GM19395 (cell line): Measurements from ENCODE around the gene TNNT2.

ENCODE experiments used
- ATAC-seq: cut with Tn5 transposase; IDR thresholded peaks from one replicate; pipeline ENCODE4 v1.9.1; 2021; ENCODE audit warnings: mild to moderate bottlenecking, moderate library complexity; ENCODE audit not compliant: unreplicated experiment

The TNNT2 gene

GRCh38 chr1:201335901-201336300 lies 41.6 kb downstream of the TNNT2 start:
- ATAC-seq: no peak

- no peak for ATAC-seq
These were observed 42.2 kb downstream of the TNNT2 start for GRCh38 chr1:201335174-201335870.

- ATAC-seq: no peak
These were observed 42.9 kb downstream of the TNNT2 start for GRCh38 chr1:201334325-201335173.

- no peak for ATAC-seq
These were observed 44.7 kb downstream of the TNNT2 start for GRCh38 chr1:201332616-201333335.

GRCh38 chr1:201332021-201332420 lies 45.5 kb downstream of the TNNT2 start:
- no peak for ATAC-seq

- no peak for ATAC-seq
These were observed 46.3 kb downstream of the TNNT2 start for GRCh38 chr1:201331166-201331565.

- no peak for ATAC-seq
These were observed 46.9 kb downstream of the TNNT2 start for GRCh38 chr1:201330541-201330940.

- ATAC-seq: no peak
These were observed 47.7 kb downstream of the TNNT2 start for GRCh38 chr1:201329801-201330200.

GRCh38 chr1:201329286-201329685 lies 48.2 kb downstream of the TNNT2 start:
- ATAC-seq: no peak

- ATAC-seq: no peak
These were observed 48.9 kb downstream of the TNNT2 start for GRCh38 chr1:201328576-201328975.

GRCh38 chr1:201327687-201328240 lies 49.7 kb downstream of the TNNT2 start:
- ATAC-seq: no peak

GRCh38 chr1:201326710-201327109 lies 50.8 kb downstream of the TNNT2 start:
- no peak for ATAC-seq

- ATAC-seq: no peak
These were observed 51.8 kb downstream of the TNNT2 start for GRCh38 chr1:201325678-201326060.

GRCh38 chr1:201324821-201325677 lies 52.4 kb downstream of the TNNT2 start:
- ATAC-seq: no peak

GRCh38 chr1:201324306-201324705 lies 53.2 kb downstream of the TNNT2 start:
- no peak for ATAC-seq

GRCh38 chr1:201322653-201323510 lies 54.6 kb downstream of the TNNT2 start:
- no peak for ATAC-seq

GRCh38 chr1:201321826-201322390 lies 55.6 kb downstream of the TNNT2 start:
- no peak for ATAC-seq

GRCh38 chr1:201320168-201320788 lies 57.2 kb downstream of the TNNT2 start:
- ATAC-seq: no peak

GRCh38 chr1:201319631-201320030 lies 57.8 kb downstream of the TNNT2 start:
- ATAC-seq: no peak
